Lower leg skin (tissue), 4 donors: ENCODE measurements around the gene PDLIM7. TPM values are rescaled to one million over a fixed set of nuclear protein-coding genes. Genes with fewer than 3 reads are reported as not detected.
"Not testable (repeated sequence)": the region's sequence is repeated elsewhere in the genome, so short reads cannot be mapped to it uniquely, and the experiment has no call there.

Experiments used
- DNase-seq, 2 donors: peaks; one replicate each; pipeline ENCODE4 v3.0.0-alpha.2; 2019; ENCODE audit warnings: low spot score in 2 of 2
- H3K4me3 ChIP-seq: fragments of 200-600 bp; sonication (generic); 2 replicates; pipeline ENCODE4 v1.5.1; 2017; ENCODE audit warnings: mild to moderate bottlenecking, low read depth; ENCODE audit not compliant: poor library complexity, severe bottlenecking
- CTCF ChIP-seq, 3 donors: fragments of 450-650 bp; IDR thresholded peaks; one replicate each; pipeline ENCODE4 v1.5.1; 2016; ENCODE audit warnings: antibody characterized with exemption in 3 of 3, mild to moderate bottlenecking in 3 of 3, moderate library complexity in 2 of 3
- POLR2A ChIP-seq, 2 donors: fragments of 450-650 bp; IDR thresholded peaks; one replicate each; pipeline ENCODE4 v1.6.1; 2016 to 2017; ENCODE audit warnings: antibody characterized with exemption in 2 of 2, mild to moderate bottlenecking in 1 of 2, moderate library complexity in 1 of 2
- WGBS, 2 donors: methylation state at CpG; one replicate each; pipeline ENCODE4 v1.1.5; 2018; 5-methylcytosine and 5-hydroxymethylcytosine counted together
- intact Hi-C: fragments of 100-400 bp; cut with DNase I; formaldehyde crosslinking; loops from one replicate; pipeline ENCODE4 v1.15.0; 2023; ENCODE audit warnings: low total_unique reads
- total RNA-seq, 4 donors: library from RNA; depleted of rRNA; stranded (reverse); fragments of >200 nt; gene quantifications; one replicate each; pipeline ENCODE4 v1.1.0, GENCODE V29; 2016

The PDLIM7 gene
- total RNA-seq, 4 donors from 2014 or later: 11.8 to 31.7 (median 23.5) TPM

DNA sequence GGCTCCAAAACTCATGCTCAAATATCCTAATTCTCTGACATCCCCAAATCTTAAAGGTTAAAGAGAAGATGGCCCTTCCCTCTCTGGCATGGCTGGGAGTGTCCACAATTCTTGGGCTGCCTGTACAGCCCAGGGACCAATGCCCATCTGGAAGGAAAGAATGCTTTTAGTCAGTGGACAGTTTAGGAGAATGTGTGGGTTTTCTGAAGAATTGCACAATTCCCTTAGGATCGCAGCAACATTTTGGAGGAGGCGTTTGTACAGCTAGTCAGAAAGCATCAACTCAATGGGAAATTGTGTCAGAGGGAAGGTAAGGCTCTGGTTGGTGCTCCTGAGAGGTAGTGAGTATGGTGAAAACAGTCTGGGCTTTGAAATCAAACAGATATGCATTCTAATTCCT lies 42.0 kb upstream of the PDLIM7 start:
- TF ChIP-seq CTCF (IDR thresholded peaks at IDR 0.05) (no peak), POLR2A (IDR thresholded peaks at IDR 0.05) (no peak)
- intact Hi-C loops: no loop called here
- no peak overlapping the region for H3K4me3 ChIP-seq
- WGBS, 2 donors: 41 to 72% methylated on average over 2 of the region's 2 CpGs
- no peak for DNase-seq

DNA sequence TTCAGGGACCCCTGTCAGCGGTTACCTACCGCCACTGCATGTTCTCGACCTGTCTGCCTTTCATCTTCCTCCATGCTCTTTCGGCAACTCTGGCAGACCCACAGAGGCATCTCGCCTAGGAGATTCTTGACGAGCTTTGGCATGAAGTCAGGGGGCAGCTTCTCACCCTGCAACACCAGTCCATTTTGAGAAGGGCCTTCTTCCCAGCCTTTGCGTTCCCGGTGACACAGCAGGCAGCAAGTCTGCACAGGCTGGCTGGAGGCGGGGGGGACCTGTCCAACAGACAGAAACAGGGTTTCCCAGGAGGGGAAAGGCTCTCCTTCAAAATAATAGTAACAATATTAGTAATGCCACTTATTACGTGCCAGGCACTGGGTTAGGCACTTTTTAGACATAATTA lies 41.5 kb upstream of the PDLIM7 start:
- H3K4me3 ChIP-seq: no peak overlapping the region
- DNase-seq: no peak
- WGBS, 2 donors: 64 to 77% methylated on average over 10 of the region's 10 CpGs
- intact Hi-C loops: no loop called here
- TF ChIP-seq POLR2A (IDR thresholded peaks at IDR 0.05) (no peak), CTCF (IDR thresholded peaks at IDR 0.05) (no peak)

GRCh38 chr5:177537389-177538361 lies 40.3 kb upstream of the PDLIM7 start:
- WGBS, 2 donors: 37 to 42% methylated on average over 15 of the region's 15 CpGs
- no peak for DNase-seq
- no peak overlapping the region for H3K4me3 ChIP-seq
- TF ChIP-seq POLR2A (IDR thresholded peaks at IDR 0.05) (no peak), CTCF (IDR thresholded peaks at IDR 0.05) (no peak)
- intact Hi-C loops: no loop called here

GRCh38 chr5:177536386-177536785 lies 39.0 kb upstream of the PDLIM7 start:
- TF ChIP-seq POLR2A (IDR thresholded peaks at IDR 0.05) (no peak), CTCF (IDR thresholded peaks at IDR 0.05) (no peak)
- WGBS, 2 donors: 96 to 97% methylated on average over 10 of the region's 10 CpGs
- no peak for DNase-seq
- intact Hi-C loops: no loop called here
- H3K4me3 ChIP-seq: no peak overlapping the region

DNA sequence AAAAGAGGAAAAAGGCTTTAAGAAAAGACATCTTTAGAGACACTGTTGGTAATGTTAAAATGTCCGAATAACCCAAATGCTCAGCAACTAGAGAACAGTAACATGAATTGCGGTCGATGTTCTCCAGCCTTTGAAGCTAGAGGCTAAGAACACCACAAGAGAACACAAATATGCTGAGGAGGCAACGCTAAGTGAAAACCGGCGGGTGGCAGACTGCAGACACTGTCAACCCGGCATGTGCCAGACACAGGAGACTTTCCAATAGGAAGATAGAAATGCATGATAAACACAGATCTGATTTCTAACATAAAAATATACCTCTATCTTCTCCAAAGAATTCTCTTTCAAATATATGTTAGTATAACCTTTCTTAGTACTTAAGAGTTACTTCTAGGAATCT lies 37.7 kb upstream of the PDLIM7 start:
- TF ChIP-seq POLR2A (IDR thresholded peaks at IDR 0.05) (no peak), CTCF (IDR thresholded peaks at IDR 0.05) (no peak)
- no peak for DNase-seq
- intact Hi-C loops: no loop called here
- WGBS, 2 donors: 88 to 91% methylated on average over 7 of the region's 7 CpGs
- H3K4me3 ChIP-seq: no peak overlapping the region

GRCh38 chr5:177534433-177534832 lies 37.0 kb upstream of the PDLIM7 start:
- WGBS, 2 donors: 96 to 98% methylated on average over 7 of the region's 7 CpGs
- H3K4me3 ChIP-seq, intact Hi-C loops, DNase-seq: not testable (repeated sequence)
